Type B pancreatic cell (in vitro differentiated cells): ENCODE data around the gene MAGED1. TPM values are rescaled to one million over a fixed set of nuclear protein-coding genes. Genes with fewer than 3 reads are reported as not detected.

ENCODE experiments used
- DNase-seq: peaks from one replicate; pipeline ENCODE4 v3.0.0; 2021; ENCODE audit warnings: mixed read lengths; ENCODE audit not compliant: unreplicated experiment; ENCODE audit errors: extremely low spot score
- H3K27ac Mint-ChIP-seq: 2 replicates; pipeline ENCODE4 v1.8.0; 2021; ENCODE audit warnings: mild to moderate bottlenecking, mixed read lengths
- H3K27me3 Mint-ChIP-seq: 2 replicates; pipeline ENCODE4 v1.8.0; 2021; ENCODE audit warnings: mixed read lengths
- H3K36me3 Mint-ChIP-seq: 2 replicates; pipeline ENCODE4 v1.8.0; 2021; ENCODE audit warnings: mixed read lengths
- H3K4me1 Mint-ChIP-seq: one replicate; pipeline ENCODE4 v1.8.0; 2021; ENCODE audit warnings: mixed read lengths; ENCODE audit not compliant: unreplicated experiment
- H3K4me3 Mint-ChIP-seq: 2 replicates; pipeline ENCODE4 v1.8.0; 2021; ENCODE audit warnings: mild to moderate bottlenecking, mixed read lengths
- H3K9me3 Mint-ChIP-seq: 2 replicates; pipeline ENCODE4 v1.8.0; 2021; ENCODE audit warnings: mixed read lengths
- total RNA-seq: library from RNA; stranded (reverse); gene quantifications from 2 replicates; pipeline ENCODE4 v1.2.1, GENCODE V29; 2021; ENCODE audit warnings: low replicate concordance
- TF ChIP-seq, protein P1 (sequence below): fragments of 200-600 bp; sonication (generic); conservative IDR thresholded peaks from 2 replicates; pipeline ENCODE4 v1.5.0; 2021; ENCODE audit warnings: antibody characterized with exemption, mild to moderate bottlenecking

The MAGED1 gene
- total RNA-seq, 1 donor from 2014 or later, result 246 TPM

DNA sequence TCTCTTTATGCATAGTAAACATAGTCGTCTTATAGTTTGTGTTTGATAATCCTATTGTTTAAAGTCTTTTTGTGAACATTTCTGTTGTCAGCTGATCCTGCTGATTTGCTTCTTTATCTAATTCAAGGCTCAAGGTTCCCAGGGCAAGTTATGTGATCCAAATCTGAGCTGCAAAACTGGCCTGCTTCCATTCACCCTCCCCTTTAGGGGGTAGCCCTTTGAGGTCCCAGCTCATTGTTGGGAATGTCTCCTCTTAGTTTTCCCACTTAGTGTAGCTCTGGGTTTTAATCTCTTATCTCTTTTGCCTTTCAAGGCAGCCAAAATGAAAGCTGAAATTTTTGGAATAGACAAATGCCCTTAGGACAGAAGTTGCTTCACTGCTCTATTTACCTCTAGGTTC, 40.2 kb upstream of the MAGED1 start:
- Mint-ChIP-seq H3K4me1 (no peaks in the 10 kb centered on the region), H3K9me3 (peaks cover 4% of the 10 kb centered on the region), H3K4me3 (no peak overlapping the region), H3K27me3 (no peaks in the 10 kb centered on the region), H3K36me3 (peaks cover 26% of the 10 kb centered on the region), H3K27ac (no peak overlapping the region)
- TF ChIP-seq, protein P1, sequence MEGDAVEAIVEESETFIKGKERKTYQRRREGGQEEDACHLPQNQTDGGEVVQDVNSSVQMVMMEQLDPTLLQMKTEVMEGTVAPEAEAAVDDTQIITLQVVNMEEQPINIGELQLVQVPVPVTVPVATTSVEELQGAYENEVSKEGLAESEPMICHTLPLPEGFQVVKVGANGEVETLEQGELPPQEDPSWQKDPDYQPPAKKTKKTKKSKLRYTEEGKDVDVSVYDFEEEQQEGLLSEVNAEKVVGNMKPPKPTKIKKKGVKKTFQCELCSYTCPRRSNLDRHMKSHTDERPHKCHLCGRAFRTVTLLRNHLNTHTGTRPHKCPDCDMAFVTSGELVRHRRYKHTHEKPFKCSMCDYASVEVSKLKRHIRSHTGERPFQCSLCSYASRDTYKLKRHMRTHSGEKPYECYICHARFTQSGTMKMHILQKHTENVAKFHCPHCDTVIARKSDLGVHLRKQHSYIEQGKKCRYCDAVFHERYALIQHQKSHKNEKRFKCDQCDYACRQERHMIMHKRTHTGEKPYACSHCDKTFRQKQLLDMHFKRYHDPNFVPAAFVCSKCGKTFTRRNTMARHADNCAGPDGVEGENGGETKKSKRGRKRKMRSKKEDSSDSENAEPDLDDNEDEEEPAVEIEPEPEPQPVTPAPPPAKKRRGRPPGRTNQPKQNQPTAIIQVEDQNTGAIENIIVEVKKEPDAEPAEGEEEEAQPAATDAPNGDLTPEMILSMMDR, result no peak
- no peak for DNase-seq

DNA sequence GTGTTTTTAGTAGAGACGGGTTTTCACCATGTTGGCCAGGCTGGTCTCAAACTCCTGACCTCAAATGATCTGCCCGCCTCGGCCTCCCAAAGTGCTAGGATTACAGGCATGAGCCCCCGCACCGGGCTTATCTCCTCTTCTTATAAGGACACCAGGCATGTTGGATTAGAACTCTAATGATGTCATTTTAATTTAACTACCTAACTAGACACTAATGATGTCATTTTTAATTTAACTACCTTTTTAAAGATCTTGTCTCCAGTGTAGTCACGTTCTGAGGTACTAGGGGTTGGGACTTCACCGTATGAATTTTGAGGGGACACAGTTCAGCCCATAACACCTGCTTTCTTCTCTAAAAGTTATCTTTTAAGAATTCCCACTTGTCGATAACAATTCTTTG, 37.7 kb upstream of the MAGED1 start:
- TF ChIP-seq, protein P1, result no peak
- Mint-ChIP-seq H3K27ac (no peak overlapping the region), H3K36me3 (peaks cover 30% of the 10 kb centered on the region), H3K9me3 (peaks cover 4% of the 10 kb centered on the region), H3K27me3 (no peaks in the 10 kb centered on the region), H3K4me3 (no peak overlapping the region), H3K4me1 (no peaks in the 10 kb centered on the region)
- no peak for DNase-seq

DNA sequence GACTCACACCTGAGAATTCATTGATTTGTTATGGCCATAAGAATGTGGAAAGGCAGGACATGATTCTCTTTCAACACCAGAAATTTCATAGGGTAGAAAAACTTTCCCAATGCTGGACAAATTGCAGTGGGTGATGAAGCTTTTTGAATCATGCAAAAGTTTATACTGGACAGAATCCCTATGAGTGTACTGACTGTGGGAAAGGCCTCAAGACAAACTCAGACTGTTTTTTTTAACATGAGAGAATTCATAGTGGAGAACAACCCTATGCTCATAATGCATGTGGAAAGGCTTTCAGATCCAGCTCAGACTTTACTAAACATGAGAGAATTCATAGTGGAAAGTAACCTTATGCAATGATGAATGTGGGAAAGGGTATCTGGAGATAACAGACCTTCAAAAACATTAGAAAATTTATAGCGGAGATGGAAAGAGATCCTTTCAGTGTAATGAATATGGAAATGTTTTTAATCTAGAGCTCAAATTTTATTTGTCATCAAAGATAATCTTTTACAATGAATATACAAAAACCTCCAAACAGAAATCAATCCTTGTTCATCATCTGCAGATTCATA, 36.2 kb upstream of the MAGED1 start:
- TF ChIP-seq, protein P1, result no peak
- peaks cover 4% of the 10 kb centered on the region for H3K9me3 Mint-ChIP-seq
- no peak for DNase-seq
- H3K4me1 Mint-ChIP-seq, result no peaks in the 10 kb centered on the region
- no peak overlapping the region for H3K4me3 Mint-ChIP-seq
- H3K27me3 Mint-ChIP-seq, result no peaks in the 10 kb centered on the region
- H3K36me3 Mint-ChIP-seq, result peaks cover 27% of the 10 kb centered on the region
- no peak overlapping the region for H3K27ac Mint-ChIP-seq

DNA sequence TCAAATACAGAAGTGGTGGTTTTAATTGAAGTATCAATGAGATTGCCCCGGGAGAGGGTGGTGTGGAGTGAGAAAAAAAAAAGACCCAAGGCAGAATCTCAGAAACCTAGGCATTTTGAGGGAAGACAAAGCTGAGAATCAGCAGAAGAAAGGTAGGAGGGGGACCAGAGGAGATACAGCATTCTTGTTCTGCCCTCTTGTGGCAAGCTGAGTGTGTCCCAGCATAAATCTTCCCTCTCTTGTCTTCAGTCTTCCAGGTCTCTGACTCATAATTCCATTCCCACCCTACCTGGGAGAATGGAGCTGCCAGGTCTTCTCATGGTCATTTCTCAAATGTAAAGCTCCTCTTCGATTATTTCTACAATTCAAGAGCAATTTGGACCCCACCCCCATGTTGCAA, 32.7 kb upstream of the MAGED1 start:
- Mint-ChIP-seq H3K4me3 (no peak overlapping the region), H3K4me1 (no peaks in the 10 kb centered on the region), H3K36me3 (peaks cover 24% of the 10 kb centered on the region), H3K27ac (no peak overlapping the region), H3K27me3 (no peaks in the 10 kb centered on the region), H3K9me3 (peaks cover 9% of the 10 kb centered on the region)
- no peak for DNase-seq
- TF ChIP-seq, protein P1, result peak; percentile 65

DNA sequence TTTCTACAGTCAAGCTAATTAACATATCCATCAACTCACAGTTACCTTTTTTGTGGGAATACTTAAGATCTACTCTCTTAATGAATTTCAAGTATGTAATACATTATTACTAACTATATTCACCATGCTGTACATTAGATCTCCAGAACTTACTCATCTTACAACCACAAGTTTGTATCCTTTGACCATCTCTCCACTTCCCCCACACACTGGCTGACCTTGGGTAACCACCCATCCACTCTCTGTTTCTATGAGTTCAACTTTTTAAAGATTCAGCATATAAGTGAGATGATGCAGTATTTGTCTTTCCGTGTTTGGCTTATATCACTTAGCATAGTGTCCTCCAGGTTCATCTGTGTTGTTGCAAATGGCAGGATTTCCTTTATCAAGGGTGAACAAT, 30.5 kb upstream of the MAGED1 start:
- TF ChIP-seq, protein P1, result no peak
- Mint-ChIP-seq H3K27ac (no peak overlapping the region), H3K9me3 (peaks cover 5% of the 10 kb centered on the region), H3K4me1 (no peaks in the 10 kb centered on the region), H3K36me3 (peaks cover 13% of the 10 kb centered on the region), H3K27me3 (no peaks in the 10 kb centered on the region), H3K4me3 (no peak overlapping the region)
- DNase-seq, result no peak

DNA sequence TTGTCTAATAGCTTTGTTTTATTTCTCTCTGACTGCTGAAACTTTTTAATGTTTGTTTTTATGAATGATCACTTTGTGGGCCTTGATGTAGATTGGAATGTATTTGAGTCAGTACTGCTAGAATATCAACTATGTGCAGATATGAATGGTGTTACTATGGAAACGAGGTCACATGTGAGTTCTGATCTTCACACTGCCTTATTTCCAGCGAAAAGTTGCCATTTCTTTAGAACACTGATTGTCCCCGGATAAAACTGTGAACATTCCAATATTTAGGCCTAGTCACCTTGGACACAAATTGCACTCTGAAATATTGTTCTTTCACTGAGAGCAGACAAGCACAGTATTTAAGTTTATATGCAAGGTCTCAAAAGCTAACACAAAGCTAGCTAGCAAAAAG, 27.2 kb upstream of the MAGED1 start:
- TF ChIP-seq, protein P1, result no peak
- Mint-ChIP-seq H3K27ac (no peak overlapping the region), H3K36me3 (peaks cover 9% of the 10 kb centered on the region), H3K27me3 (no peaks in the 10 kb centered on the region), H3K4me3 (no peak overlapping the region), H3K4me1 (no peaks in the 10 kb centered on the region), H3K9me3 (peaks cover 5% of the 10 kb centered on the region)
- DNase-seq, result no peak
